ENCODE data around the gene IPO8. TPM values are rescaled to one million over a fixed set of nuclear protein-coding genes. Genes with fewer than 3 reads are reported as not detected.
A peak's percentile ranks its signal among the peaks of the same experiment; 100 is the strongest.
"Not testable (repeated sequence)": the region's sequence is repeated elsewhere in the genome, so short reads cannot be mapped to it uniquely, and the experiment has no call there.

The IPO8 gene
- total RNA-seq, 1 experiment from 2014 or later = 50.4 TPM

DNA sequence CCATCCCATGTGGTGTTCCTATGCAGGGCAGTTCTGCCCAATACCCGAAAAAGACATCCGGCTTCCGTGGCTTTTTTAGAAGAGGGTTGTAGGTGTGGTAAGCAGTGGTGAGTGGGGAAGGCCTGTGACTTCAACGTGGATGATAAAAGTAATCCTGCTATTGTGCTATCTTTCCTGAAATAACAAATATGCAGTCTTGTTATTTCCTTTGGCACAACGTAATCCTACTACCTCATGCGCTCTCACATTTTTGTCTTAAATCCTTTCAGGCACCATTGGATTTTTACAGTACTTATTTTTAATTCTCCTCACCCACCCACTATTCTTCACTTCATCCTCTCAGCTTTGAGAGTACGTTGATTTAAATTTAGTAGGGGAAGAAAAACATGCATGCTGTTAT, 96.8 kb downstream of the IPO8 start:
- POLR2A ChIA-PET = no interaction called here
- H3K27ac Mint-ChIP-seq (ENCODE audit: unreplicated experiment) = no peak overlapping the region
- H3K9me3 ChIP-seq = 0 out of 2 replicates have a peak, but pooled peaks cover 3% of the 10 kb centered on the region
- H3K27me3 Mint-ChIP-seq (ENCODE audit: insufficient read depth, unreplicated experiment) = no peaks in the 10 kb centered on the region
- peaks cover 32% of the 10 kb centered on the region for H3K9me3 Mint-ChIP-seq (ENCODE audit: unreplicated experiment)
- no peak overlapping the region for H3K4me3 Mint-ChIP-seq (ENCODE audit: unreplicated experiment)
- peaks cover 4% of the 10 kb centered on the region for H3K36me3 Mint-ChIP-seq (ENCODE audit: insufficient read depth, unreplicated experiment)
- DNase-seq = no peak
- no peak overlapping the region for H3K4me3 ChIP-seq (ENCODE audit: low read depth, low read length)
- H3K27me3 ChIP-seq (replicated peaks; ENCODE audit: control insufficient read depth, insufficient read depth, low read length) = no peaks in the 10 kb centered on the region
- TF ChIP-seq, protein P1, sequence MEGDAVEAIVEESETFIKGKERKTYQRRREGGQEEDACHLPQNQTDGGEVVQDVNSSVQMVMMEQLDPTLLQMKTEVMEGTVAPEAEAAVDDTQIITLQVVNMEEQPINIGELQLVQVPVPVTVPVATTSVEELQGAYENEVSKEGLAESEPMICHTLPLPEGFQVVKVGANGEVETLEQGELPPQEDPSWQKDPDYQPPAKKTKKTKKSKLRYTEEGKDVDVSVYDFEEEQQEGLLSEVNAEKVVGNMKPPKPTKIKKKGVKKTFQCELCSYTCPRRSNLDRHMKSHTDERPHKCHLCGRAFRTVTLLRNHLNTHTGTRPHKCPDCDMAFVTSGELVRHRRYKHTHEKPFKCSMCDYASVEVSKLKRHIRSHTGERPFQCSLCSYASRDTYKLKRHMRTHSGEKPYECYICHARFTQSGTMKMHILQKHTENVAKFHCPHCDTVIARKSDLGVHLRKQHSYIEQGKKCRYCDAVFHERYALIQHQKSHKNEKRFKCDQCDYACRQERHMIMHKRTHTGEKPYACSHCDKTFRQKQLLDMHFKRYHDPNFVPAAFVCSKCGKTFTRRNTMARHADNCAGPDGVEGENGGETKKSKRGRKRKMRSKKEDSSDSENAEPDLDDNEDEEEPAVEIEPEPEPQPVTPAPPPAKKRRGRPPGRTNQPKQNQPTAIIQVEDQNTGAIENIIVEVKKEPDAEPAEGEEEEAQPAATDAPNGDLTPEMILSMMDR (IDR thresholded peaks at IDR 0.05; ENCODE audit: insufficient read depth in 1 of 2, low read depth in 1 of 2, low read length in 1 of 2, severe bottlenecking in 1 of 2, unreplicated experiment in 1 of 2) = no peak
- intact Hi-C loops (cut with micrococcal nuclease; ENCODE audit: unreplicated experiment) = no loop called here
- peaks cover 5% of the 10 kb centered on the region for H3K4me1 ChIP-seq
- no peaks in the 10 kb centered on the region for H3K36me3 ChIP-seq (ENCODE audit: control insufficient read depth, insufficient read depth, low read length)
- no TSS peak for BruUV-seq (replicated peaks)
- CTCF ChIA-PET = no interaction called here
- peaks cover 10% of the 10 kb centered on the region for H3K4me1 Mint-ChIP-seq (ENCODE audit: low read depth, unreplicated experiment)

DNA sequence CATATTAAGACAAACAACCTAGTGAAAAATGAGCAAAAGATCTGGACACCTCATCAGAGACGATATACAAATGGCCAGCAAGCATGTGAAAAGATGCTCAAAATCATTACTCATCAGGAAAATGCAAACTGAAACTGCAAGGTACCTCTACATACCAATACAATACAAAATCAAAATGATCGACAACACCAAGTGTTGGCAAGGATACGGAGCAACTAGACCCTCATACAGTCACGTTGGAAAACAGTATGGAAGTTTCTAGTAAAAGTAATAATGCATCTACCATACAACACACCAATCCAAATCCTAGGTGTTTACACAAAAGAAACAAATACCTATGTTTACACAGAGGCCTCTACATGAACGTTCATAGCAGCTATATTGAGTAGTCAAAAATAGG, 99.9 kb downstream of the IPO8 start:
- no TSS peak for BruUV-seq (replicated peaks)
- DNase-seq = no peak
- no peaks in the 10 kb centered on the region for H3K9me3 ChIP-seq
- H3K4me1 Mint-ChIP-seq (ENCODE audit: low read depth, unreplicated experiment) = peaks cover 10% of the 10 kb centered on the region
- no peaks in the 10 kb centered on the region for H3K36me3 ChIP-seq (ENCODE audit: control insufficient read depth, insufficient read depth, low read length)
- peaks cover 5% of the 10 kb centered on the region for H3K4me1 ChIP-seq
- TF ChIP-seq, protein P1 (IDR thresholded peaks at IDR 0.05; ENCODE audit: insufficient read depth in 1 of 2, low read depth in 1 of 2, low read length in 1 of 2, severe bottlenecking in 1 of 2, unreplicated experiment in 1 of 2) = no peak
- ChIA-PET POLR2A (no interaction called here), CTCF (no interaction called here)
- H3K4me3 Mint-ChIP-seq (ENCODE audit: unreplicated experiment) = no peak overlapping the region
- no peaks in the 10 kb centered on the region for H3K27me3 Mint-ChIP-seq (ENCODE audit: insufficient read depth, unreplicated experiment)
- H3K9me3 Mint-ChIP-seq (ENCODE audit: unreplicated experiment) = peaks cover 10% of the 10 kb centered on the region
- H3K27me3 ChIP-seq (replicated peaks; ENCODE audit: control insufficient read depth, insufficient read depth, low read length) = no peaks in the 10 kb centered on the region
- H3K27ac Mint-ChIP-seq (ENCODE audit: unreplicated experiment) = no peak overlapping the region
- intact Hi-C loops (cut with micrococcal nuclease; ENCODE audit: unreplicated experiment) = no loop called here
- peaks cover 4% of the 10 kb centered on the region for H3K36me3 Mint-ChIP-seq (ENCODE audit: insufficient read depth, unreplicated experiment)
- H3K4me3 ChIP-seq (ENCODE audit: low read depth, low read length) = no peak overlapping the region

GRCh38 chr12:30594509-30594908, 101.2 kb downstream of the IPO8 start:
- Mint-ChIP-seq H3K27ac (ENCODE audit: unreplicated experiment) (no peak overlapping the region), H3K36me3 (ENCODE audit: insufficient read depth, unreplicated experiment) (no peaks in the 10 kb centered on the region), H3K4me1 (ENCODE audit: low read depth, unreplicated experiment) (peaks cover 2% of the 10 kb centered on the region), H3K27me3 (ENCODE audit: insufficient read depth, unreplicated experiment) (no peaks in the 10 kb centered on the region), H3K9me3 (ENCODE audit: unreplicated experiment) (peaks cover 10% of the 10 kb centered on the region), H3K4me3 (ENCODE audit: unreplicated experiment) (no peak overlapping the region)
- TF ChIP-seq, protein P1 (IDR thresholded peaks at IDR 0.05; ENCODE audit: insufficient read depth in 1 of 2, low read depth in 1 of 2, low read length in 1 of 2, severe bottlenecking in 1 of 2, unreplicated experiment in 1 of 2) = no peak
- H3K27me3 ChIP-seq (replicated peaks; ENCODE audit: control insufficient read depth, insufficient read depth, low read length) = no peaks in the 10 kb centered on the region
- BruUV-seq (replicated peaks) = no TSS peak
- no peaks in the 10 kb centered on the region for H3K9me3 ChIP-seq
- H3K36me3 ChIP-seq (ENCODE audit: control insufficient read depth, insufficient read depth, low read length) = no peaks in the 10 kb centered on the region
- no peak for DNase-seq
- no peak overlapping the region for H3K4me3 ChIP-seq (ENCODE audit: low read depth, low read length)
- no peaks in the 10 kb centered on the region for H3K4me1 ChIP-seq
- ChIA-PET POLR2A (no interaction called here), CTCF (no interaction called here)
- intact Hi-C loops (cut with micrococcal nuclease; ENCODE audit: unreplicated experiment) = no loop called here

GRCh38 chr12:30588572-30588971, 107.1 kb downstream of the IPO8 start:
- H3K36me3 Mint-ChIP-seq (ENCODE audit: insufficient read depth, unreplicated experiment); H3K27me3 Mint-ChIP-seq (ENCODE audit: insufficient read depth, unreplicated experiment); H3K4me1 Mint-ChIP-seq (ENCODE audit: low read depth, unreplicated experiment); intact Hi-C loops (cut with micrococcal nuclease; ENCODE audit: unreplicated experiment); POLR2A ChIA-PET; H3K4me1 ChIP-seq; H3K27me3 ChIP-seq (replicated peaks; ENCODE audit: control insufficient read depth, insufficient read depth, low read length); H3K4me3 ChIP-seq (ENCODE audit: low read depth, low read length); H3K27ac Mint-ChIP-seq (ENCODE audit: unreplicated experiment); H3K9me3 ChIP-seq; H3K36me3 ChIP-seq (ENCODE audit: control insufficient read depth, insufficient read depth, low read length); DNase-seq; BruUV-seq (replicated peaks); CTCF ChIA-PET; H3K9me3 Mint-ChIP-seq (ENCODE audit: unreplicated experiment): not testable (repeated sequence)
- H3K4me3 Mint-ChIP-seq (ENCODE audit: unreplicated experiment) = peak overlapping the region; percentile 24

Data from Caco-2 (cell line).